Measurements from ENCODE around the gene PAQR4.
A peak's percentile ranks its signal among the peaks of the same experiment; 100 is the strongest.

Gene PAQR4

DNA sequence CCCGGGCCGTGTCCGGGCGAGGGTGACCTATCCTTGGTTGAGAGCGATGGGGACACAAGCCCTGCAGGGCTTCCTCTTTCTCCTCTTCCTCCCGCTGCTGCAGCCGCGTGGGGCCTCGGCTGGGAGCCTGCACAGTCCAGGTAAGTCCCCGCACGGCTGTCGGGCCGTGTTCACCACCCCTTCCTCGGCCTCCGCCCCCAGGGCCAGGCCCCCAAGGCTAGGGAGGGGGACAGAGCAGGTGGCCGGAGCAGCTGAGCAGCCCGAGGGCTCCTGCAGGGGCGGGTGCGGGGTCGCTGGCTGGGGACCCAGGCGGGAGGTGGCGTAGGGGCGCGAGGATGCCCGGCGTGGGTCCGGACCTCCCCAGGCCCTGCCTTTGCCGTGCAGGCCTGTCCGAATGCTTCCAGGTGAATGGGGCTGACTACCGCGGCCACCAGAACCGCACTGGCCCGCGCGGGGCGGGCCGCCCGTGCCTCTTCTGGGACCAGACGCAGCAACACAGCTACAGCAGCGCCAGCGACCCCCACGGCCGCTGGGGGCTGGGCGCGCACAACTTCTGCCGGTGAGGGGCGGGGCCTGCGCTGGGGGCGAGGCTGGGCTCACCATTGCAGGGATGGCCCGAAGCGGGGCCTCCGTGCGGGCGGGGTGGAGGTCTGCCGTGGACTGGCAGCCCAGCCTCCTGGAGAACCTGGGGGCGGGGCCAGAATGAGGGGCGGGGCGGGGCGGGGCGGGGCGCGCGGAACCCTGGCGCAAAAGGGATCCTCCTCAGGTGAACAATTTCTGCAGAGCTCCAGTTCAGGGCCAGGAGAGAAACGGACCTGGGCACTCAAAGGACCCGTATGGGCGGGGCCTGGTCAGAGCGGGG is 4.4 kb upstream of the PAQR4 start:
- DNase-seq (ENCODE audit: low read depth): no peak

DNA sequence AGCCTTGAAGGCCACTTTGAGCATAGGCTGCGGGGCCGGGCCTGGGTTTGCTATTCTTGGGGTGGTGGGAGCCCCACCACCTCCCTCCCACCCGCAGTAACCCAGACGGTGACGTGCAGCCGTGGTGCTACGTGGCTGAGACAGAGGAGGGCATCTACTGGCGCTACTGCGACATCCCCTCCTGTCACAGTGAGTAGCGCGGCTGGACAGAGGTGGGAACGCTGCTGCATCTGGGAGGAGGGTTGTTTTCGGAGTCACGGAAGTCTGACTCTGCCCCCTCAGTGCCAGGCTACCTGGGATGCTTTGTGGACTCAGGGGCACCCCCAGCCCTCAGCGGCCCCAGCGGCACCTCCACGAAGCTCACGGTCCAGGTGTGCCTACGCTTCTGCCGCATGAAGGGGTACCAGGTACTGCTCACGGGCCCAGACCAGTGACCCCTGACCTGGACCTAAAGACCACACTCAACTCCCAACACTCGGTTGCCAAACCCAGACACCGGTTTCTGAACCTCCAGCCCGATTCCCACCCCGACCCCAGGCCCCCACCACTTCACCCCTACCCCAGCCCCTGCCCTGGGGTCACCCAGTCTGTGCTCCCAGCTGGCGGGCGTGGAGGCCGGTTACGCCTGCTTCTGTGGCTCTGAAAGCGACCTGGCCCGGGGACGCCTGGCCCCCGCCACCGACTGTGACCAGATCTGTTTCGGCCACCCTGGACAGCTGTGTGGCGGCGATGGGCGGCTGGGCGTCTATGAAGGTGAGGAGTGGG is 2.9 kb upstream of the PAQR4 start:
- no peak for DNase-seq (ENCODE audit: low read depth)

DNA sequence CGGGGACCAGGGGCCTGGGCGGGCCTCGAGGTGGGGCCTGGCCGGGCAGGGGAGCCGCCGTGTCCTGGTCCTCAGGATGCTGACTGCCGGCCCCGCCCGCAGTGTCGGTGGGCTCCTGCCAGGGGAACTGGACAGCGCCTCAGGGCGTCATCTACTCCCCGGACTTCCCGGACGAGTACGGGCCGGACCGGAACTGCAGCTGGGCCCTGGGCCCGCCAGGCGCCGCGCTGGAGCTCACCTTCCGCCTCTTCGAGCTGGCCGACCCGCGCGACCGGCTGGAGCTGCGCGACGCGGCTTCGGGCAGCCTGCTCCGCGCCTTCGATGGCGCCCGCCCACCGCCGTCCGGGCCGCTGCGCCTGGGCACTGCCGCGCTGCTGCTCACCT is 2.3 kb upstream of the PAQR4 start:
- DNase-seq (ENCODE audit: low read depth): no peak

DNA sequence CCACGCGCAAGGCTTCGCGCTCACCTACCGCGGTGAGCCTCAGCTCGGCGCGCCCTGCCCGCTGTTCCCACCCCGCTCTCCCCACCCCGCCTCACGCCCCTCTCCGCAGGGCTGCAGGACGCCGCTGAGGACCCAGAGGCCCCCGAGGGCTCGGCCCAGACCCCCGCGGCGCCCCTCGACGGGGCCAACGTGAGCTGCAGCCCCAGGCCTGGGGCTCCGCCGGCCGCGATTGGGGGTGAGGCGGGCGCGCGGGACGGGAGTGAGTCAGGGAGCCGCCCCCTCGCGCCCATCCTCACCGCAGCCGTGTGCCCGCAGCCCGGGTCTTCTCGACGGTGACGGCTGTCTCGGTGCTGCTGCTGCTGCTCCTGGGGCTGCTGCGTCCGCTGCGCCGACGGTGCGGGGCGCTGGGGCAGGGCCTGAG is 1.9 kb upstream of the PAQR4 start:
- DNase-seq (ENCODE audit: low read depth): no peak

GRCh38 chr16:2967721-2968161 is 1.4 kb upstream of the PAQR4 start:
- no peak for DNase-seq (ENCODE audit: low read depth)

GRCh38 chr16:2968368-2968737 is 795 bp upstream of the PAQR4 start:
- no peak for DNase-seq (ENCODE audit: low read depth)

DNA sequence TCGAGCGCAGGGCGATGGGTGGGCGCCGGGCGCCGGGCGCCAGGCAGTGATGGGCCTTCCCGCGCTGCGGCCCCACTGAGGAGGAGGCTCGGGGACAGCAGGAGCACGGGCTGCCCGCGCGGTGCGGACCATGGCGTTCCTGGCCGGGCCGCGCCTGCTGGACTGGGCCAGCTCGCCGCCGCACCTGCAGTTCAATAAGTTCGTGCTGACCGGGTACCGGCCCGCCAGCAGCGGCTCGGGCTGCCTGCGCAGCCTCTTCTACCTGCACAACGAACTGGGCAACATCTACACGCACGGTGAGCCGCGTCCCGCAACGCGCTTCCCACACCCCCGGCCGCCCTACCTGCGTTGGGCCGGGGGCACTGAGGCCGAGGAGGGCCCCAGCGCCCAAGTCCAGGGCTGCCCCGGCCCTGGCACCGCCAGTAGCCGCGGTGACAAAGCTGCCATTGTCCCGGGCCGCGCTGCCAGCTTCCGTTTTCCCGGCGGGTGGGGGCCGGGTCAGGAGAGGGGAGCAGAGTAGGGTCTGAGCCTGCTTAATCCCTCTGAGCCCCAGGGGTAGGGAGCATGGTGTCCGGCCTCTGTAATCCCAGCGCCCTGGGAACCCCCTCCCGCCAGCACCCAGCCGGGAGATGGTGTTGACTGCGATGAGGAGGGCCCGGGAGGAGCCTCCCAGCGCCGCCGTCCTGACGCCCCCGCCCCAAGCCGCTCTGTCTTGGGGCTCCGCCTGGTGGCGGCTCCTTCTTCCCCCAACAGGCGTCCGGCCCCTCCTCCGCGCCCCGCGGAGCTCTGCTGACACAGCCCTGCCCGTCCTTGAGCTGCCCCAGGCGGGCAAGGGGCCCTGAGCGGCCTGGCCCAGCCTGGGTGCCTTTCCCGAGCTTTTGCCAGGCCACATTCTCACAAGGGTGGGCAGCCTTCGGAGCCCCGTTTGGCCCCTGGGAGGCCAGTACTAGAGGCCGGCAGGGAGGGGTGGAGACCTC is 685 bp downstream of the PAQR4 start:
- DNase-seq (ENCODE audit: low read depth): peak; percentile 54

GRCh38 chr16:2970563-2970962 is 1.4 kb downstream of the PAQR4 start:
- DNase-seq (ENCODE audit: low read depth): no peak

GRCh38 chr16:2971134-2971984 is 2.2 kb downstream of the PAQR4 start:
- DNase-seq (ENCODE audit: low read depth): no peak

- no peak for DNase-seq (ENCODE audit: low read depth)
Measured at GRCh38 chr16:2971985-2972784, 3.0 kb downstream of the PAQR4 start.

- no peak for DNase-seq (ENCODE audit: low read depth)
Measured at GRCh38 chr16:2973093-2973492, 3.9 kb downstream of the PAQR4 start.

DNA sequence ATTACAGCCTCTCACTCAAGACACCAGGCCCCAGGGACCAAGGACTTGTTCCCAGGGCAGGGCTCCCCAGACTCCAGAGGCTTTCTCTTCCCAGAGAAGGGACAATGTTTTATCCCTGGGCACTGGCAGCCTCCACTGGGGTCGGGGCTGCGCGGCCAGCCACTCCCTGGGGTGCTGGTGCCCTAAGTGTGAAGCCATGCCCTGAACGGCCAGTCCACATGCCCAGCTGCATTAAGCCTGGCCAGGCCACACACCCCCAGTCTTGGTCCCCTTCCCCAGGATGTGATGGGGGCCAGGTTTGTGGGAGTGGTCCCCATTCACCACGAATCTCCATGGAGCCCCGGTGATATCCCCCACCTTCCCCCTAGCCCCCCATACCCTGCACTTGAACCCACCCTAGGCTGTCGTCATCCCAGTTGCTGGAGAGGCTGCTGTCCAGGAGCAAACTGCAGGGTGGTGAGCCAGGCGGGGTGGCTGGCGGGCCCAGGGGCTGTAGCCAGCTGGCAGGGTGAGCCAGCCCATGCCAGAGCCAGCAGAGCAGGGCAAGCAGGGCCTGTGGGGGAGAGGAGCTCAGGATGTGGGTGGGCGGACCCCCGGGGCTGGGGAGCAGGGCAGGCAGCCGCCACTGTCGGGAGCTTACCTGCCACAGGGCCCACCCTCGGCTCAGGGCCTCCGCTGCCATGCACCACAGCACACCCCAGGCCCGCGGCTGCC is 4.6 kb downstream of the PAQR4 start:
- no peak for DNase-seq (ENCODE audit: low read depth)

GRCh38 chr16:2974319-2975056 is 5.3 kb downstream of the PAQR4 start:
- no peak for DNase-seq (ENCODE audit: low read depth)

- no peak for DNase-seq (ENCODE audit: low read depth)
Measured at GRCh38 chr16:2975161-2975795, 6.1 kb downstream of the PAQR4 start.

- no peak for DNase-seq (ENCODE audit: low read depth)
Measured at GRCh38 chr16:2976201-2976600, 7.1 kb downstream of the PAQR4 start.

GRCh38 chr16:2976673-2977072 is 7.5 kb downstream of the PAQR4 start:
- no peak for DNase-seq (ENCODE audit: low read depth)

DNA sequence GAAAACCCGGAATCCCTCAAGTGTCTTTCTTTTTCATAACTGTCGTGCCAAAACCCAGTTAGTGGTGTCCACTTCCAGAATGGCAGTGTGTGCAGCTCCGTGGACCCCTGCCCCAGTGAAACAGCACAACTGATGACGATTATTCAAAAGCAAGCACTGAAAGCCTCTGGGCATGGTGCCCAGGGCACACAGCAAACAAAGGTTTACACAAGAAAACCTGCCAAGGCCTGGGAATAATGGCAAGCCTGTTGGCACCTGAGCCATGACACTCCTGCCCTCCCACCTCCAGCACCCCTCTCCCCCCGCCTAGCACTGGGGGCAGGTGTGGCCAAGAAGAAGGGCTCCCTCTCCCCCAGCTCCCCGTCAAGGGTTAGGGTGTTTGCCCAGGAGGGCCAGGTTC is 8.3 kb downstream of the PAQR4 start:
- no peak for DNase-seq (ENCODE audit: low read depth)

- DNase-seq (ENCODE audit: low read depth): no peak
Measured at GRCh38 chr16:2979669-2980226, 10.6 kb downstream of the PAQR4 start.

Data from T follicular helper cell (primary cell).